K562 (cell line): ENCODE results near the gene C22orf39. TPM values are rescaled to one million over a fixed set of nuclear protein-coding genes. Genes with fewer than 3 reads are reported as not detected.

Experiments
- EP300 ChIP-seq: IDR thresholded peaks from 2 replicates; pipeline ENCODE4 v1.6.1; 2012; ENCODE audit warnings: low read length, improper control_type of control experiment
- KDM2B ChIP-seq: fragments of 250-450 bp; sonication (Bioruptor Pico); IDR thresholded peaks from 2 replicates; pipeline ENCODE4 v1.8.0; 2021; ENCODE audit warnings: mild to moderate bottlenecking, moderate library complexity
- KDM5B ChIP-seq: fragments of 200-600 bp; sonication (generic); IDR thresholded peaks from 2 replicates; pipeline ENCODE4 v1.6.1; 2012; ENCODE audit warnings: low read depth, mild to moderate bottlenecking, moderate library complexity, low read length, control low read depth, inconsistent platforms; ENCODE audit not compliant: insufficient replicate concordance
- MYC ChIP-seq, 2 experiments: fragments of 250-450 bp in 1 of 2; sonication (Bioruptor Pico) in 1 of 2; IDR thresholded peaks; 2 replicates each; pipeline versions ENCODE4 v1.5.1 to v1.6.1; 2012 to 2021; ENCODE audit warnings: low read depth in 2 of 2, borderline replicate concordance in 1 of 2, improper control_type of control experiment in 1 of 2, low read length in 1 of 2, mild to moderate bottlenecking in 1 of 2, moderate library complexity in 1 of 2
- NBN ChIP-seq: fragments of 450-650 bp; IDR thresholded peaks from 2 replicates; pipeline ENCODE4 v1.6.1; 2016; ENCODE audit warnings: low read depth, mild to moderate bottlenecking
- NFXL1 ChIP-seq: fragments of 450-650 bp; formaldehyde crosslinking; IDR thresholded peaks from 2 replicates; pipeline ENCODE4 v1.4.0; 2021; ENCODE audit warnings: mild to moderate bottlenecking
- NR2F6 ChIP-seq: fragments of 450-650 bp; formaldehyde crosslinking; IDR thresholded peaks from 2 replicates; pipeline ENCODE4 v1.4.0; 2020; ENCODE audit warnings: mild to moderate bottlenecking
- PHF20 ChIP-seq: fragments of 450-650 bp; IDR thresholded peaks from 2 replicates; pipeline ENCODE4 v1.6.1; 2018; ENCODE audit not compliant: partially characterized antibody
- TBP ChIP-seq: optimal IDR thresholded peaks from 2 replicates; pipeline ENCODE3; 2011; ENCODE audit warnings: low read depth, low read length, improper control_type of control experiment
- ZFPM2 ChIP-seq: fragments of 250-450 bp; sonication (Bioruptor Pico); IDR thresholded peaks from 2 replicates; pipeline ENCODE4 v1.5.1; 2022; ENCODE audit warnings: mild to moderate bottlenecking
- ZNF79 ChIP-seq: fragments of 250-450 bp; sonication (Bioruptor Pico); IDR thresholded peaks from 2 replicates; pipeline ENCODE4 v1.4.0; 2020; ENCODE audit warnings: low read depth, mild to moderate bottlenecking, moderate library complexity
- polyA plus RNA-seq, 8 experiments: library from polyadenylated mRNA; depleted of rRNA in 4 of 8; stranded (reverse) in 5 of 8; unstranded in 3 of 8; fragments of >200 nt; fragmentation: Nextera tagmentation in 2 of 8; fragmentation: Illumina TruSeq in 1 of 8; extraction: Ambion mirVana in 2 of 8; extraction: Trizol in 1 of 8; gene quantifications; 2 replicates each; pipeline versions ENCODE4 v1.2.1 to v1.2.3, GENCODE V29; 2011 to 2014; ENCODE audit warnings: inconsistent platforms in 1 of 8, missing spikeins in 1 of 8
- total RNA-seq, 7 experiments: library from RNA; depleted of rRNA in 6 of 7; stranded (reverse); fragments of >200 nt in 6 of 7; fragmentation: Illumina TruSeq in 2 of 7; extraction: Trizol in 2 of 7; gene quantifications; 2 replicates each; pipeline versions ENCODE4 v1.2.1 to v1.2.3, GENCODE V29; 2011 to 2021; ENCODE audit warnings: low replicate concordance in 1 of 7
- TF ChIP-seq, protein P1 (sequence below): fragments of 250-450 bp; sonication (Bioruptor Pico); IDR thresholded peaks from 2 replicates; pipeline ENCODE4 v1.4.0; 2020
- TF ChIP-seq, protein P2 (sequence below): fragments of 150-350 bp; conservative IDR thresholded peaks from 2 replicates; pipeline ENCODE4 v1.6.1; 2014; ENCODE audit warnings: low read length
- TF ChIP-seq, protein P3 (sequence below): sonication (generic); formaldehyde crosslinking; IDR thresholded peaks from 2 replicates; pipeline ENCODE4 v1.8.0; 2022; ENCODE audit warnings: mild to moderate bottlenecking, missing genetic modification reagents

C22orf39 gene
- total and polyA plus RNA-seq, 9 of the 15 experiments (the other 6 are each of a cell fraction or from before 2014, with no cell fraction given) = 20.4 to 139 (median 66.8) TPM

GRCh38 chr22:19431649-19432132, 15.8 kb downstream of the C22orf39 start, which contains the start of gene HIRA (continued):
- TF ChIP-seq, protein P1, sequence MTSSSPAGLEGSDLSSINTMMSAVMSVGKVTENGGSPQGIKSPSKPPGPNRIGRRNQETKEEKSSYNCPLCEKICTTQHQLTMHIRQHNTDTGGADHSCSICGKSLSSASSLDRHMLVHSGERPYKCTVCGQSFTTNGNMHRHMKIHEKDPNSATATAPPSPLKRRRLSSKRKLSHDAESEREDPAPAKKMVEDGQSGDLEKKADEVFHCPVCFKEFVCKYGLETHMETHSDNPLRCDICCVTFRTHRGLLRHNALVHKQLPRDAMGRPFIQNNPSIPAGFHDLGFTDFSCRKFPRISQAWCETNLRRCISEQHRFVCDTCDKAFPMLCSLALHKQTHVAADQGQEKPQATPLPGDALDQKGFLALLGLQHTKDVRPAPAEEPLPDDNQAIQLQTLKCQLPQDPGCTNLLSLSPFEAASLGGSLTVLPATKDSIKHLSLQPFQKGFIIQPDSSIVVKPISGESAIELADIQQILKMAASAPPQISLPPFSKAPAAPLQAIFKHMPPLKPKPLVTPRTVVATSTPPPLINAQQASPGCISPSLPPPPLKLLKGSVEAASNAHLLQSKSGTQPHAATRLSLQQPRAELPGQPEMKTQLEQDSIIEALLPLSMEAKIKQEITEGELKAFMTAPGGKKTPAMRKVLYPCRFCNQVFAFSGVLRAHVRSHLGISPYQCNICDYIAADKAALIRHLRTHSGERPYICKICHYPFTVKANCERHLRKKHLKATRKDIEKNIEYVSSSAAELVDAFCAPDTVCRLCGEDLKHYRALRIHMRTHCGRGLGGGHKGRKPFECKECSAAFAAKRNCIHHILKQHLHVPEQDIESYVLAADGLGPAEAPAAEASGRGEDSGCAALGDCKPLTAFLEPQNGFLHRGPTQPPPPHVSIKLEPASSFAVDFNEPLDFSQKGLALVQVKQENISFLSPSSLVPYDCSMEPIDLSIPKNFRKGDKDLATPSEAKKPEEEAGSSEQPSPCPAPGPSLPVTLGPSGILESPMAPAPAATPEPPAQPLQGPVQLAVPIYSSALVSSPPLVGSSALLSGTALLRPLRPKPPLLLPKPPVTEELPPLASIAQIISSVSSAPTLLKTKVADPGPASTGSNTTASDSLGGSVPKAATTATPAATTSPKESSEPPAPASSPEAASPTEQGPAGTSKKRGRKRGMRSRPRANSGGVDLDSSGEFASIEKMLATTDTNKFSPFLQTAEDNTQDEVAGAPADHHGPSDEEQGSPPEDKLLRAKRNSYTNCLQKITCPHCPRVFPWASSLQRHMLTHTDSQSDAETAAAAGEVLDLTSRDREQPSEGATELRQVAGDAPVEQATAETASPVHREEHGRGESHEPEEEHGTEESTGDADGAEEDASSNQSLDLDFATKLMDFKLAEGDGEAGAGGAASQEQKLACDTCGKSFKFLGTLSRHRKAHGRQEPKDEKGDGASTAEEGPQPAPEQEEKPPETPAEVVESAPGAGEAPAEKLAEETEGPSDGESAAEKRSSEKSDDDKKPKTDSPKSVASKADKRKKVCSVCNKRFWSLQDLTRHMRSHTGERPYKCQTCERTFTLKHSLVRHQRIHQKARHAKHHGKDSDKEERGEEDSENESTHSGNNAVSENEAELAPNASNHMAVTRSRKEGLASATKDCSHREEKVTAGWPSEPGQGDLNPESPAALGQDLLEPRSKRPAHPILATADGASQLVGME (CRISPR knock-in tag) = peak; percentile 98
- TF ChIP-seq NR2F6 (CRISPR knock-in tag) = 0 out of 2 replicates have a peak, but pooled peaks have one; percentile 35
- TF ChIP-seq TBP = no peak
- peak; percentile 70 for TF ChIP-seq EP300
- no peak for TF ChIP-seq NBN
- 0 out of 2 replicates have a peak, but pooled peaks have one; percentile 14 for TF ChIP-seq ZFPM2 (CRISPR knock-in tag)
- TF ChIP-seq MYC (IDR thresholded peaks at IDR 0.05; ENCODE audit: low read depth, low read length) = peak; percentile 84
- no peak; the same call in 1 of the 2 replicates for TF ChIP-seq MYC (CRISPR knock-in tag; IDR thresholded peaks at IDR 0.05; ENCODE audit: borderline replicate concordance, low read depth)
- TF ChIP-seq, protein P2, sequence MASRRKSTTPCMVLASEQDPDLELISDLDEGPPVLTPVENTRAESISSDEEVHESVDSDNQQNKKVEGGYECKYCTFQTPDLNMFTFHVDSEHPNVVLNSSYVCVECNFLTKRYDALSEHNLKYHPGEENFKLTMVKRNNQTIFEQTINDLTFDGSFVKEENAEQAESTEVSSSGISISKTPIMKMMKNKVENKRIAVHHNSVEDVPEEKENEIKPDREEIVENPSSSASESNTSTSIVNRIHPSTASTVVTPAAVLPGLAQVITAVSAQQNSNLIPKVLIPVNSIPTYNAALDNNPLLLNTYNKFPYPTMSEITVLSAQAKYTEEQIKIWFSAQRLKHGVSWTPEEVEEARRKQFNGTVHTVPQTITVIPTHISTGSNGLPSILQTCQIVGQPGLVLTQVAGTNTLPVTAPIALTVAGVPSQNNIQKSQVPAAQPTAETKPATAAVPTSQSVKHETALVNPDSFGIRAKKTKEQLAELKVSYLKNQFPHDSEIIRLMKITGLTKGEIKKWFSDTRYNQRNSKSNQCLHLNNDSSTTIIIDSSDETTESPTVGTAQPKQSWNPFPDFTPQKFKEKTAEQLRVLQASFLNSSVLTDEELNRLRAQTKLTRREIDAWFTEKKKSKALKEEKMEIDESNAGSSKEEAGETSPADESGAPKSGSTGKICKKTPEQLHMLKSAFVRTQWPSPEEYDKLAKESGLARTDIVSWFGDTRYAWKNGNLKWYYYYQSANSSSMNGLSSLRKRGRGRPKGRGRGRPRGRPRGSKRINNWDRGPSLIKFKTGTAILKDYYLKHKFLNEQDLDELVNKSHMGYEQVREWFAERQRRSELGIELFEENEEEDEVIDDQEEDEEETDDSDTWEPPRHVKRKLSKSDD = peak; percentile 78
- TF ChIP-seq PHF20 = no peak
- TF ChIP-seq KDM5B = no peak
- TF ChIP-seq, protein P3, sequence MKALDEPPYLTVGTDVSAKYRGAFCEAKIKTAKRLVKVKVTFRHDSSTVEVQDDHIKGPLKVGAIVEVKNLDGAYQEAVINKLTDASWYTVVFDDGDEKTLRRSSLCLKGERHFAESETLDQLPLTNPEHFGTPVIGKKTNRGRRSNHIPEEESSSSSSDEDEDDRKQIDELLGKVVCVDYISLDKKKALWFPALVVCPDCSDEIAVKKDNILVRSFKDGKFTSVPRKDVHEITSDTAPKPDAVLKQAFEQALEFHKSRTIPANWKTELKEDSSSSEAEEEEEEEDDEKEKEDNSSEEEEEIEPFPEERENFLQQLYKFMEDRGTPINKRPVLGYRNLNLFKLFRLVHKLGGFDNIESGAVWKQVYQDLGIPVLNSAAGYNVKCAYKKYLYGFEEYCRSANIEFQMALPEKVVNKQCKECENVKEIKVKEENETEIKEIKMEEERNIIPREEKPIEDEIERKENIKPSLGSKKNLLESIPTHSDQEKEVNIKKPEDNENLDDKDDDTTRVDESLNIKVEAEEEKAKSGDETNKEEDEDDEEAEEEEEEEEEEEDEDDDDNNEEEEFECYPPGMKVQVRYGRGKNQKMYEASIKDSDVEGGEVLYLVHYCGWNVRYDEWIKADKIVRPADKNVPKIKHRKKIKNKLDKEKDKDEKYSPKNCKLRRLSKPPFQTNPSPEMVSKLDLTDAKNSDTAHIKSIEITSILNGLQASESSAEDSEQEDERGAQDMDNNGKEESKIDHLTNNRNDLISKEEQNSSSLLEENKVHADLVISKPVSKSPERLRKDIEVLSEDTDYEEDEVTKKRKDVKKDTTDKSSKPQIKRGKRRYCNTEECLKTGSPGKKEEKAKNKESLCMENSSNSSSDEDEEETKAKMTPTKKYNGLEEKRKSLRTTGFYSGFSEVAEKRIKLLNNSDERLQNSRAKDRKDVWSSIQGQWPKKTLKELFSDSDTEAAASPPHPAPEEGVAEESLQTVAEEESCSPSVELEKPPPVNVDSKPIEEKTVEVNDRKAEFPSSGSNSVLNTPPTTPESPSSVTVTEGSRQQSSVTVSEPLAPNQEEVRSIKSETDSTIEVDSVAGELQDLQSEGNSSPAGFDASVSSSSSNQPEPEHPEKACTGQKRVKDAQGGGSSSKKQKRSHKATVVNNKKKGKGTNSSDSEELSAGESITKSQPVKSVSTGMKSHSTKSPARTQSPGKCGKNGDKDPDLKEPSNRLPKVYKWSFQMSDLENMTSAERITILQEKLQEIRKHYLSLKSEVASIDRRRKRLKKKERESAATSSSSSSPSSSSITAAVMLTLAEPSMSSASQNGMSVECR = no peak
- no peak for TF ChIP-seq ZNF79 (CRISPR knock-in tag)
- peak; percentile 96; the same call in 1 of the 2 replicates for TF ChIP-seq KDM2B (CRISPR knock-in tag)
- peak; percentile 77; the same call in 1 of the 2 replicates for TF ChIP-seq NFXL1 (CRISPR knock-in tag)
